ENCODE measurements around the gene TRIOBP.

Gene TRIOBP

GRCh38 chr22:37734964-37735451 is 38.2 kb downstream of the TRIOBP start:
- peak; percentile 47 for TF ChIP-seq CTCF (IDR thresholded peaks at IDR 0.05; ENCODE audit: low read depth, low read length)
- H3K4me3 ChIP-seq (ENCODE audit: low read depth, low read length) = no peak overlapping the region

- H3K4me3 ChIP-seq (ENCODE audit: low read depth, low read length) = no peak overlapping the region
- no peak for TF ChIP-seq CTCF (IDR thresholded peaks at IDR 0.05; ENCODE audit: low read depth, low read length)
These were observed 42.2 kb downstream of the TRIOBP start for GRCh38 chr22:37739035-37739434.

GRCh38 chr22:37739611-37740049 is 42.8 kb downstream of the TRIOBP start:
- H3K4me3 ChIP-seq (ENCODE audit: low read depth, low read length) = no peak overlapping the region

GRCh38 chr22:37740455-37741311 is 43.8 kb downstream of the TRIOBP start:
- no peak for TF ChIP-seq CTCF (IDR thresholded peaks at IDR 0.05; ENCODE audit: low read depth, low read length)
- no peak overlapping the region for H3K4me3 ChIP-seq (ENCODE audit: low read depth, low read length)

More at GRCh38 chr22:37739611-37740049, 42.8 kb downstream of the TRIOBP start:
- TF ChIP-seq CTCF (IDR thresholded peaks at IDR 0.05; ENCODE audit: low read depth, low read length) = no peak

- H3K4me3 ChIP-seq (ENCODE audit: low read depth, low read length) = no peak overlapping the region
- no peak for TF ChIP-seq CTCF (IDR thresholded peaks at IDR 0.05; ENCODE audit: low read depth, low read length)
These were observed 44.5 kb downstream of the TRIOBP start for GRCh38 chr22:37741312-37741795.

- no peak overlapping the region for H3K4me3 ChIP-seq (ENCODE audit: low read depth, low read length)
- no peak for TF ChIP-seq CTCF (IDR thresholded peaks at IDR 0.05; ENCODE audit: low read depth, low read length)
These were observed 45.7 kb downstream of the TRIOBP start for GRCh38 chr22:37742376-37743171.
